Stimulated activated CD4-positive, alpha-beta T cell treated with anti-CD3 and anti-CD28 coated beads, Interleukin-15, amount 100 ng/mL, for 24 hours (primary cell): ENCODE results near the gene CYLD.

Experiments
- DNase-seq: peaks from one replicate; pipeline ENCODE4 v3.0.0-alpha.2; 2020

The CYLD gene

DNA sequence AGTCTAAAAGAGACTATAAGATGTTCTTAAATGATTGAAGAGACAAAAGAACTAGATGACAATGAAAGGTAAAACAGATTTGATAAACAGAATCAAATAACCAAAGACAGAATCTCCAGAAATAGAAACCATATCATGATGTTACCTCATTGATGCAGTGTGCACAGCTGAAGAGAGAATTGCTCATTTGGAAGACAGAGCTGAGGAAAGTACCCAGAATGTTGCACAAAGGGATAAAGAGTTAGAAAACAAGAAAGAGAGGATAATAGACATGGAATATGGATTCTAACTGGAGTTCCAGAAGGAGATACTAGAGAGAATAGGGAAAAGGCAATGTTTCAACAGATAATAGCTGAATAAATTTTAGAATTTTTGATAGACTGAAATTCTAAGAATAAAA is 47.9 kb downstream of the CYLD start:
- no peak for DNase-seq

DNA sequence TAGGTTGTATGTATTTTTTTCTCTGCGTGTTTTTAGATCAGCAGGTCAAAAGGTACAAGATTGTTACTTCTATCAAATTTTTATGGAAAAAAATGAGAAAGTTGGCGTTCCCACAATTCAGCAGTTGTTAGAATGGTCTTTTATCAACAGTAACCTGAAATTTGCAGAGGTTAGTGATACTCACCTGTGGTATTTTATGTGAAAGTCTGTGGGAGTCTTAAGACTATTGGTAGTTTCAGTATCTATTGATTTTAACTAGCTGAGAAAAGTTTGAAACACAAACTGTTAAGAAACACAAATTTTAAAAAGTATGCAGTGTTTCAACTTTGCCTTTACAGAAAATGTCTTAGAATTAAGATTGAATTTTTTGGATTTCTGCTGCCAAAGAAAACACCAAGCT is 49.6 kb downstream of the CYLD start:
- no peak for DNase-seq

DNA sequence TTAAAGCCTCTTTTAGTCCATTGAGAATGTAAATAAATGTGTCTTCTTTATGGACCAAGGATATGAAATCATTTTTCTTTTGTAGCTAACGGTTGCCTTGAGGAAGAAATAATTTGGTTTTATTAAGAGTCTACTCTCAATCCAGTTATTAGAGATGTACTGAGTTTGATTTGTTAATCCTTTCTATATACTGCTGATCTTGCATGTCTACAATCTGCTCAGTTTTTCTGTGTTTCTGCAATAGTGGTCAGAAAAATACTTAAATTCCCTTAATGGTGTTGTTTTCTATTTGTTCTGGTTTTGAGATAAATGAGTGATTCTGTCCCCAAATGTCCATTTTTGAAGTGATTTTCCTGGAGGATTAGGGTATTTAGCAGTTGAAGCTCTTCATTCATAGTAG is 54.9 kb downstream of the CYLD start:
- no peak for DNase-seq

DNA sequence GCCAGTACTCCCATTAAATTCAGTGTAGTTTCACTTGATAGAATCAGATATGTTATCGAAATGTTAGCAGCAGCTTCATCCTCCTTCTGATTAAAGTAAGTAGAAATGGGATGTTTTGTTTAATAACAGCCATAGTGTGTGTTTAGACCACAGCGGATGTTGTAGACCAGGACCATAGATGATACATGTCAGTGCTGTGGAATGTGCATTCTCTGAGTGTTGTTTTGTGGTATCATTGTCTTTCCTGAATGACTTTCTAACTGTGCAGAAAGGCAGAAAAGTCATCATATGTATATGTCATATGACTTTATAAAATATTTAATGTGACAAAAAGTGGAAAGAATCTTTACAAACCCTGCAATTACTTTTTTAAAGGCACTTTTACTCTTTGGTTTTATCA is 55.6 kb downstream of the CYLD start:
- no peak for DNase-seq

DNA sequence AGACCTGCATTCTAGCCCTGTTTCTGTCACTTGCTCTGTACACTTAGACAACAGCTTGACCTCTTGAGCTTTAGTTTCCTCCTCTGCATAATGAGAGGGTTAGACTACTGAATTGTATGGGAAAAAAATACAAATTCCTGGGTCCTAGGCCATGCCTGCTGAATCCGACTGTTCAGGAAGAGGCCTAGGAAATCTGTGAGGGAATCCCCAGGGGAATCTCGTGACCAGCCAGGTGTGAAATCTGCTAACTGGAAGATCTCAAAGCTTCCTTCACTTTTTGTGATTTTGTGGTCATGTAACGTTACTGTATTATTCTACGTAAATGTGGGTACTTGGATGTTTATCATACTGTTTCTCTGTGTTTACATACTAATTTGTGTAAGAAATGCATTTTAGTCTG is 58.2 kb downstream of the CYLD start:
- no peak for DNase-seq

DNA sequence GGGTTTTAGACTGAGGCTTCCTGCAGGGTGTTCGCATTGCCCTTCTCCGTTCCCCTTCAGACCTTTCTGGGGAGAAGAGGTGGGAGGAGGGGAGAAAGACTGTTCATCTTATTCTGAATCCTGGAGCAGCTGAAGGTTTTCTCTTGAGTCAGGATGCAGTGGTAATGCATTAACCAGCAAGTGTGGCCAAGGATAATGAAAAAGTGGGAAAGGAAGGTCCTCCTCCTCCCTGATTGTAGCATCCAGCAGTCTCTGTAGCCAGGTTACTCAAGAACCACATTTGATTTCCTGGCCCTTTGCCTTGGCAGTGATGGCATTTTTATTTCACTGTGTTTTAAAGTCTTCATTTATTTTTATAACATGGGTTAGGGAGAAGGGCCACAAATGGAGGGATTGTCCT is 59.1 kb downstream of the CYLD start:
- no peak for DNase-seq

DNA sequence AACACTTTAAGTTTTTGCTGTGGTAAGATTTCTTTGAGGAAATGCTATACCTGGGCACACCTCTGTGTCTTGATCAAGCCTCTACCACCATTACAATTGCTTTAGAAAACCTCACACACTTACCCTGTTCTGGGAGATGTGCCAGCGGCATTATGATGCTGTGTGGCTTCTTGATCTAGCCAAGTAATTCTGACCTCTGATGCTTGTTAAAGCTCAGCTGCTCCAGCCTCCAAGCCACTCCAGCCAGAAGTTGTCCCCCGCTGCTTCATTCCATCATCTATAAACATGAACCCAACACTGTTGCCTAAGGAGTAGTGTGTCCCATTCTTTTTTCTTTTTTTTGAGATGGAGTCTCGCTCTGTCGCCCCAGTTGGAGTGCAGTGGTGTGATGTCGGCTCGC is 60.1 kb downstream of the CYLD start:
- DNase-seq: no peak

DNA sequence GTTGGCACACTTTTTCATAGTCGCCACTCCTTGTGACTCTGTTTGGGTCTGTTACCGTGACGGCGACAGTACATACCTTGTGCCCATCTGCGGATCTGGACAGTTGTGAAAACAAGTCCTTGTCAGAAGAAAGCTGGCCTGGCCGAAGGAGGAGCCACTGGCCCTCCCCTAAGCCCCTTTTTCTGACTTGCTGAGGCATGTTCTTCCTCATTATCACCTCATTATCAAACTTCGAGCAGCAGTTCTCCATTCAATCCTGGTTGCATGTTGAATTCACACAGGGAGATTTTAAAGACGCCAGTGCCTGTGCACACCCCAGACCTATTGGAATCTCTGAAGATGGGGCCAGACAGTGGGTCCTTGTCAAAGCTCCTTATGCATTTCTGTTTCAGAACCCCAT is 61.1 kb downstream of the CYLD start:
- DNase-seq: no peak

DNA sequence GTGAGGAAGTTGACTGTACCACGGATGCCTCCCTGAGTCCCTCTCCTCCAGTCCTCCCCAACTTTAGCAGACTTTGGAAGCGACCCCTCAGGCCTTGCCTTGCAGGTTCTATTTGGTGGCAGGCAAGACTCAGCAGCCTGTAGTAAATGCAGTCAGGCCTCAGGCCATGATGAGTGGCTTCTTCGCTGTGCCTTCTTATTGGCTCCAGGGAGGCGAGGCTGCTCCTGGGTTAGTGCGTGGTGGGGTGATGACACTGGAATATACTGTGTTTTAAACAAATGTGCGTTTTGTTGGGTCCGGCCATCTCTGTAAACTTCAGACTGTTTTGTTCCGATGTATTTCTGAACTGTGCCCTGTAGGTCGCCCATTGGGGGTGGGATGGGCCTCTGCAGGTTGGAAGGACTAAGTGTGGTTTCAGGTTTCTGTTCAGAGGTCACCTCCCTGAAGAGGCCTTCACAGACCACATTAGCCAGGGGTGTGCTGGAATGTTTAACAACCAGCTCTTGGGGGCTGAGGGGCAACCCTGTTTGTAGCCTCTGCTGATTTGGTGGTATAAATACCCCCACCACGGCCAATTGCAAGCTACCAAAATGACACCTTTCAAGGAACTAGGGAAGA is 62.5 kb downstream of the CYLD start:
- no peak for DNase-seq

DNA sequence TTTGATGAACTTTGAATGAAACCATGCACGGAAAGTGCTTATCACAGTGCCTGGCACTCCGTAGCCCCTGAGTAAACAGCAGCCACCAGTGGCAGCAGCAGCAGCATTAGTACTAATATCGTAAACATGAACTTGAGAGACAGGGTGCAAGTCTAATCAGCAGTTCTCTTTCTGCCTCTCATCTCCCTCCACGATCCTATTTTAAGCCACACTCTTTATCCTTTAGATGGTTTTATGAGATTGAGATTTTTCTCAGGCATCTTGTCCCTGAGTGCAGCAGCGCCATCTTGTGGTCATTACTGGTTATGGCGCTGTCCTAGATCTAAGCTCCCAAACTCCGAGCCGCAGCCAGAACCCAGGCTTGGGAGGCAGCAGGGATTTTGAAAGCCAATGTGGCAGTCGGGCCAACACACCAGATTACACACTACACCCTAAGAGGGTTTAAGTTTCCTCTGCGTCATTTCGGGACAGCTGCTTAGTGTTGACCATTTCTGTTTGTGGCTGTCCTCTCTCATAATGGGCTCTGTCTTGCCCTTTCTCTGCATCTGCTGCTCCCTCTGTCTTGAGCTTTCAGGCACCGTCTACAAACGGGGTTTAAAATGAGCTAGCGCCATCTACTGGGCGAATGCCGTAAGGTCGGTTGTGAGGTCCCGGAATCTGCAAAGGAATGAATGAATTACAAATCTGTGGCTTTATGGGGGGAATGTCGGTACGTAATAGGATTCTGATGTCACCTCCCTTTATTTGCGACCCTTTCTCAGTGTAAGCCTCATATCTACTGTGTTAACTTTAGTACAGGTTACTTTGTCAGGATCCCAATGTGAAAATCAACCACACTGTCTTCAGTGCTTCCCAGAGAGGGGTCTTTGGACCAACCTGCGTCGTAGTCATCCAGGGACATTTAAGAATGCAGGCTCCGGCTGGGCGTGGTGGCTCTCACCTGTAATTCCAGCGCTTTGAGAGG is 64.5 kb downstream of the CYLD start:
- DNase-seq: peak; percentile 86

DNA sequence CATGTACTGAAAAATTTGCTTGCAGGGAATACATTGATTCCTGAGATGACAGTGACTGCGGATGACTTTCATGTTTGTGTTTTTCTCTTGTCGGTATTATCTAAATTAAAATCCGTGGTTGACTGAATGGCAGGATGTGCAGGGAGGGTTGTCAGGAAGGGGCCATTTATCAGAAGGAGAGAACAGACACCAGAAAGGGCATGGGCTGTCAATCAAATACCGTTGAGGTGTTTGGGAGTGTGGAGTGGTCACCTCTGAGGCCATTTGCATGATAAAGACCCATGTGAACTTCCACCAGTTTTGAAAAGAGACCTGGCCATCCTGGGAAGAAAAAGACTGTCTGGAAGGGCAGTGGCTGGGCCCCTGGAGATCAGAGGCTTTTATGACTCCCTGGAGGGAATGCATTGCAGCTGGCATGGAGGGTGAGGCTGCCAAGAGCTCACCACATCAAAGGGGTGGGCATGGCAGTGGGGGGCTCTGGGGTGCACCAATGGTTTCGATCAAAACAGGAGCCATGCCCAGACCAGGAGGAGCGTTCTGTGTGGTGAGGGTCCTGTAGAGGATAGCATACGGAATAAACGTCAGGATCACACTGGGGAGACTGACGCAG is 67.1 kb downstream of the CYLD start:
- DNase-seq: no peak

DNA sequence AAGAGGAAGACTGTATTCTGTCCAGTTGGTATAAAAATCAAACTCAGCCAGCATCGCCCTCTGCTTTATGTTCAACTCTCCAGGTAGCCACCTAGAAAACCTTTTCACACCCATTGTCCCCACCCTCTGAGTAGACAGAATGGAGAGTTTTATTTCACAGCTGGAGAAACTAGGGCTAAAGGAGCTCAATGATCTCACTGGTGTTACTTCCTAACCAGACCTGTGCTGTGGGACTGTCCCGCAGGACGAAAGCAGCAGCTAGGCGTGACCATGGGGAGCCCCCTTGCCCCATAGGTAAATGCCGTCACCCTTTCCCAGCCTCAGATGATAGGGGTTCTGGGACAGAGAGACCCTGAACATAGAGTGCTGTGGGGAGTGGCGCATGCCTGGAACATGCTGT is 67.7 kb downstream of the CYLD start:
- DNase-seq: no peak

DNA sequence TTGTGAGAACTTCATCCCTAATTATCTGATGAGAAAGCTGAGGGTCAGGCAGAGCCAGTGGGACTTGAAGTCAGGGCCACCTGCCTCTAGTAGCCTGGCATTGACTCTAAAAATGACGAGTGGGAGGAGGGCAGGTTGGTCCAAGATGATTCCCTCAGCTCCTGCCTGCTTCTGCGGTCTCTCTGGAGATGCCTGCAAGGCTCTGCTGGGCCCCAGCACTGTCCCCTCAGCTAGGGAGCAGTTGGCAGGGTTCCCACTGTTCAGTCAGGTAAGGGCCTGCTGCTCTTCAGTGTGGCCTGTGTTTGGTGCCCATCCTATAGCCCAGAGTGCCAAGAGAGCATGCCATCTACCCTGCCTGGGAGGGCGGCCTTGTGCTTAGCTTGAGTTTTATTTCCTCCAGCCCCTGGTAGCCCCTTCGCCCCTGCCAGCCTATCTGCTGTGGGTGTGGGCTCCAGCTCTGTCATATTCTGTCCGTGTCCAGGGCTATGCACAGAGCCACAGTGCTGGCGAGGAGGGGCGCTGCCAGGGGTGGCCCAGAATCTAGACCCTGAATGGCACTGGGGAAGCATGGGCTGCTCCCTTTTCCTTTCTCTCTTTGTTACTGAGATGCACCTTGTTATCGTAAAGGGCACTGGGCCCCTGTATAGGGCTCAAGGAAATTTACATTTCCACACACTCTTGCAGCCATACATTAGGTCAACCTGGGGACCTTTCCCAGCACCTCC is 68.5 kb downstream of the CYLD start:
- no peak for DNase-seq

DNA sequence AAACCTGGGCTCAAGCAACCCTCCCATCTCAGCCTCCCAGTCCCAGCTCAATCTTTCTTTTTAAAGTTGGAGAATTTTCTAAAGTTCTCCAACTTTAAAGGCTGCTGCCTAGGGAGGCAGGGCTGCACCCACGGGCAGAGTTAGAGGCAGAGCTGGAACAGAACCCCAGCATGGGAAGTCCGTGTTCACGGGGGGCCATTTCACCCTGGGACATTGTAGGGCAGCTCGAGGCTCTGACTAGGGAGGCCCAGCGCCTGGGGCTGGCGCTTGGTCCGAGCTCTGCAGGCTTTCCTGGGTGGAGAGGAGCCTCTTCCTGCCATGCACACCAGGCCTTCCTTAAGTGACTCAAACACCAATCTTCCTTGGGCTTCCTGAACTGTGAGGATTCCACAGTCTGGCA is 70.2 kb downstream of the CYLD start:
- no peak for DNase-seq

DNA sequence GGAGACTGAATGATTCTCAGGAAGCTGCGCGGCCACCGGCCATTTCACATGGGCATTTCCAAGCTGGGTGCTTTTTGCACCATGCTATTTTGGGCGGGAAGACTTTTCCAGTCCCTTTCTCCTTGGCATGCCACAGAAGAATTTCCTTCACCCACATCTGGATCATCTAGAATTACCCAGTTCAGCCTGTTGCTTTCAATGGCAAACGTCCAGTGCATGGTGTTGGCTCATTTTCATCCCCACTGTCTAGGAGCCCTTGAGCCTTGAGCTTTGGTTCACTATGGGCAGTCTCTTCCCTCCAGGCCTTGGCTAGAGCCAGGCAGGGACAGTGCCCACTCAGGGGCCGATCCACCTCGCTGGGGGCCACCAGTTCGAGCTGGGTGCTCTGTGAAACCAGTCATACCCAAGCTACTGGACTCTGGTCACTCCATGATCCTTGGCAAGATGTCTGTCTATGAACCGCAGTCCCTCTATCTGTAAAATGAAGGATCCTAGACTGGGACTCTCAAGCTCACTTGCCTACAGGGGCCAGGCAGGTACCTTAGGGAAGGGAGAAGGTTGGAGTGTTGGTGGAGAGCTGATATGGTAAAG is 71.1 kb downstream of the CYLD start:
- no peak for DNase-seq

DNA sequence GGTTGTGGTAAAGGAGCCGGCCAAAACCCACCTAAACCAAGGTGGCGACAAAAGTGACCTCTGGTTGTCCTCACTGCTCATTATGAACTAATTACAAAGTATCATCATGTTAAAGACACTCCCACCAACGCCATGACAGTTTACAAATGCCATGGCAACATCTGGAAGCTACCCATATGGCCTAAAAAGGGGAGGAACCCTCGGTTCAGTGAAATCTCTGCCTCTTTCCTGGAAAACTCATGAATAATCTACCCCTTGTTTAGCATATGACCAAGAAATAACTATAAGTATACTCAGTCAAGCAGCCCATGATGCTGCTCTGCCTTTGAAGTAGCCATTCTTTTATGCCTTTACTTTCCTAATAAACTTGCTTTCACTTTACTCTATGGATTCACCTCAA is 72.2 kb downstream of the CYLD start:
- no peak for DNase-seq

DNA sequence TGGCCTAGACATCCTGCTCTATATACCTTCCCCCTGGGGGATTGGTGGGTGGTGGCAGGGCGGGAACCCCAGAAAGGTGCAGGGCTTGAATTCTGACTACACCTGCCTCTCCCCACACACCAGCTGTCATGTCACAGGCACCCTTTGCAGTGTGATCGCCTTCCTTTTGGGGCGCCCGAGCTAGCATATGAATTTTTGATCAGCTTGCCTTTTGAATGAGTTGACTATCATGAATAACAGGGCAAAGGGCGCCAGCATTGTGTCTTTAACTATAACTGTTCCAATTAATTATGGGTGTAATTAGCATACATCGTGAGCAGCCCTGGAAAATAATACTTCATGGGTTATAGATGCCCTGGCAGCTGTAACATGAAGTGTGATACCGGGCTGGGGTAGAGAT is 72.7 kb downstream of the CYLD start:
- no peak for DNase-seq

DNA sequence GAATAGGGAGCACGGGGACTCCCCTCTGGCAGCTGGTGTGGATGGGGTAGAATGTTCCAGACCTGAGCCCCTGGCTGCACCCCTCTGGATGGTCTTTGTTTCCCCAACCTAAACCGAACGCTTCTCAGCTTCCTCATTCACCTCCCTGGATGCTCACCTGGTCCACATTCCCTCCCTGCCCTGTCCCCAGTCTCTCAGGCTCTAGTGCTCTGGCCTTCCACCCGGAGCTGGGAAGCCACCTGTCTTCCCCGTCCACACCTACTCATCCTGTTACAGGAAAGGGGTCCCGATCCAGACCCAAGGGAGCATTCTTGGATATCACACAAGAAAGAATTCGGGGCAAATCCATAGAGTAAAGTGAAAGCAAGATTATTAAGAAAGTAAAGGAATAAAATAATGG is 73.5 kb downstream of the CYLD start:
- DNase-seq: no peak

DNA sequence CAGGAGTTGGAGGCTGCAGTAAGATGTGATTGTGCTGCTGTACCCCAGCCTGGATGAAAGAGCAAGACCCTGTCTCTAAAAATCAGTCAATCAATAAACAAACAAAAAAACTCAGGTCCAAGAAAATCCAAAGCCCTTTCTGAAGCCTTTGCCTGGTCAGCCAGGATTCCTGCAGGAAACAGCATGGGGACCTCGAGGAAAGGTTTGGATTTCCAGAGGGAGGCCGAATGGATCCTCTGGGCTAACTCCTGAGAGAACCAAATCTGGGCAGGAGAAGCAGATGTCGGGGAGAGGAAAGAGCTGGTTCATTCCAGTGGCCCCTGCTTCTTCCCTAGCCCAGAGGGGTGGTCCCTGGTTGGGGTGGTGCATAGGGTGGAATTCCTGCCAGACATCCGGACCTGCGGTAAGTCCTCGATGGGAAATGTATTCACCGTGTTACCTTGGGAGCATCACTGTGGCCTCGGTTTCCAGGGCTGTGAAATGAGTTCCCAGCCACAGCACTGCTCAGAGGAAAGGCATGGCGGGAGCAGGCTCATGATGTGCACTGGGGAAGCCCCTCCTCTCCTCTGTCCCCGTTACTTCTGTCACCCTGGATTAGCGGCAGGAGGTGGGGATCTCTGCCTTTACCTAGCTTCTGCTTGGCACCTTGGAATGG is 75.1 kb downstream of the CYLD start:
- no peak for DNase-seq

DNA sequence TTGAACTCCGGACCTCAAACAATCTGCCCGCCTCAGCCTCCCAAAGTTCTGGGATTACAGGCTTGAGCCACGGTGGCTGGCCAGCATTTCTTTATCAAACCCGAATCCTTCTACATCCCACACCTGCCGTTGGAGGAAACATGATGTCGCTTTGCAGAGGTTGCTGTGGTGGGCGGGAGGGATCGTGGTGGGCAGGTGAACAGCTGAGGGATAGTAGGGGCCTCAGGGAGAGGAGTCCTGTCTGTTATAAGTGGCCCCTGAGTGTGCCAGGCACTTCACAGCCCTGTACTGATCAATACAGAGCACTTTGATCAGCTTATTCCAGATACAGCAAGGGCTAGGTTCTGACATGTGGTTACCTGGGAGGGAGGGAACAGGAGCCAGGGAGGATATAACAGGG is 76.5 kb downstream of the CYLD start:
- DNase-seq: no peak

DNA sequence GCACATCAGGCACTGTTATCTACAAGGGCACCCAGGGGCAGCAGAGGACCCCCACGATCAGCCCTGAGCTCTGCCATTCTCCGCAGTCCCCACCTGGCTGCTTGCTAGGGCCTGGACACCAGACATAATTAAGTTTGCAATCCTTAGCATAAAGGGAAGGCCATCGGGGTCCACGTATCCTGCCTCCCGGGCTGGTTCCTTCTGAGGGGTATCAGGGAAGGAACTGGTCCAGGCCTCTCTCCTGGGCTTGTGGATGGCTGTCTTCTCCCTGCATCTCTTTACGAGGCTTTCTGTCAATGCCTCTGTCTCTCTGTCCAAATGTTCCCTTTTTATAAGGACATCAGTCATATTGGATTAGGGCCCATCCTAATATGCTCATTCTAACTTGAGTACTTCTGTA is 77.8 kb downstream of the CYLD start:
- DNase-seq: no peak

DNA sequence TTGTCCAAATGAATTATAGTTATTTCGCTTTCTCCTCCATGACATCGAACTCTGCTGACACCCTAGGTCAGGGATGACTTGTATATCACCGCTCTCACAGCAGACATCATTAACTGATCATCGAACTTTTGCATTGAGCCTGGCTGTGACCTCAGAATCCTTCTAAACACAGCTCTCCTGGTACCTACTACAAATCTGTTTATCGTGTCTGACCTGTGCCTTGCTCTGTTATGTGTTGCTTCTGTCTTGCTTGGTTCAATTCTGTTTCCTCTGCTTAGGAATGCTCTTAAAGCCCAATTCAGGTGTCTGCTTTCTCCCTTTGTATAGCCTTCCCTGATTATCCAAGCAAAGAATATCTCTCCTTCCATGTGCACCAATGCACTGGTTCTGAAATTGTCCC is 78.3 kb downstream of the CYLD start:
- no peak for DNase-seq

DNA sequence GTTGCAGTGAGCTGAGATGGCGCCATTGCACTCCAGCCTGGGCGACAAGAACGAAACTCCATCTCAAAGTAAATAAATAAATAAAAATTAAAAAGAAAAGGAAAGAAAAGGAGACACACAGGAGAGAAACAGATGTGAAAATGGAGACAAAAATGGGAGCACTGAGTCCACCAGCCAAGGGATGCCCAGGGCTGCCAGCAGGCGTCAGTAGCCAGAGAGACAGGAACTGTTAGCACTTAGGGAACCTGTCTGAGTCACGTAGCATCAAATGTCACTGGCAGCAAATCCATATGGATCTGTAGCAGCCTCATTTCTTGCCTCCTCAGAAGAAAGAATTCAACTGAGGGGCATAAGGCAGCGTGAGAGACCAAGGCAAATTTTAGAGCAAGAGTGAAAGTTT is 79.7 kb downstream of the CYLD start:
- no peak for DNase-seq
